HCT116 (cell line): ENCODE measurements around the gene CHSY1. TPM values are rescaled to one million over a fixed set of nuclear protein-coding genes. Genes with fewer than 3 reads are reported as not detected.

Experiments used
- ATAC-seq: fragments of 200-7000 bp; cut with Tn5 transposase; 2 replicates; pipeline ENCODE4 v1.9.1; 2020; ENCODE audit warnings: mild to moderate bottlenecking, moderate library complexity
- BruUV-seq: library from RNA; stranded (reverse); fragments of 400-500 nt; replicated peaks from 2 replicates; lab custom pipeline; 2021; lab: Mats Ljungman, UMichigan
- CTCF ChIA-PET: fragments of 300-600 bp; sonication (Branson Sonifier 250); formaldehyde crosslinking; loops from one replicate; lab custom pipeline; 2021; ENCODE audit warnings: antibody characterized with exemption; lab: Charles Lee
- POLR2A ChIA-PET: fragments of 300-600, 350-600 bp; sonication (Branson Sonifier 250); formaldehyde crosslinking; loops from one replicate; lab custom pipeline; 2021; ENCODE audit warnings: antibody characterized with exemption; lab: Charles Lee
- RAD21 ChIA-PET, 2 experiments: fragments of 300-600 bp; sonication (Branson Sonifier 250); formaldehyde crosslinking; loops; one replicate each; lab custom pipeline; 2023; ENCODE audit warnings: low total read pairs in 2 of 2; ENCODE audit not compliant: uncharacterized antibody in 2 of 2, unreplicated experiment in 2 of 2, low non-redundant PET in 1 of 2; lab: Charles Lee
- DNase-seq: peaks from one replicate; pipeline ENCODE4 v3.0.0-alpha.2; 2010; ENCODE audit warnings: low read depth, low spot score
- H2AFZ ChIP-seq: fragments of 200-600 bp; shearing (Covaris generic), sonication (generic); 2 replicates; pipeline ENCODE4 v1.6.1; 2017; ENCODE audit warnings: low read depth, mixed run types, mixed read lengths, antibody characterized with exemption, low read length; ENCODE audit not compliant: poor library complexity, severe bottlenecking
- H3K27ac ChIP-seq: 2 replicates; pipeline ENCODE4 v1.5.1; 2012; ENCODE audit warnings: low read depth, low read length
- H3K27me3 ChIP-seq: fragments of 200-600 bp; sonication (generic); 2 replicates; pipeline ENCODE4 v1.6.1; 2016; ENCODE audit warnings: mixed run types, low read length, mixed read lengths; ENCODE audit not compliant: insufficient read depth
- H3K36me3 ChIP-seq, 2 experiments: fragments of 200-500 bp in 1 of 2; fragments of 200-600 bp in 1 of 2; sonication (Bioruptor generic) in 1 of 2; sonication (generic) in 1 of 2; 2 replicates each; pipeline versions ENCODE4 v1.5.1 to v1.6.1; 2014 to 2016; ENCODE audit warnings: low read length in 2 of 2, inconsistent platforms in 1 of 2, mixed read lengths in 1 of 2, mixed run types in 1 of 2; ENCODE audit not compliant: insufficient read depth in 2 of 2, control insufficient read depth in 1 of 2
- H3K4me1 ChIP-seq, 2 experiments: fragments of 200-600 bp in 1 of 2; sonication (generic) in 1 of 2; 2 replicates each; pipeline versions ENCODE4 v1.5.1 to v1.6.1; 2012 to 2017; ENCODE audit warnings: low read length in 2 of 2, inconsistent platforms in 1 of 2, mild to moderate bottlenecking in 1 of 2, mixed read lengths in 1 of 2, mixed run types in 1 of 2, moderate library complexity in 1 of 2; ENCODE audit not compliant: insufficient read depth in 2 of 2, control insufficient read depth in 1 of 2
- H3K4me2 ChIP-seq: fragments of 200-600 bp; sonication (generic); 2 replicates; pipeline ENCODE4 v1.6.1; 2017; ENCODE audit warnings: mixed run types, low read length, mixed read lengths
- H3K4me3 ChIP-seq, 2 experiments: fragments of 200-600 bp in 1 of 2; sonication (generic) in 1 of 2; replicated peaks in 1 of 2; 2 replicates each; pipeline ENCODE4 v1.5.1; 2011 to 2016; ENCODE audit warnings: low read length in 2 of 2, control low read depth in 1 of 2, low read depth in 1 of 2, mild to moderate bottlenecking in 1 of 2, mixed read lengths in 1 of 2, mixed run types in 1 of 2
- H3K79me2 ChIP-seq: fragments of 200-600 bp; sonication (generic); 2 replicates; pipeline ENCODE4 v1.6.1; 2017; ENCODE audit warnings: mild to moderate bottlenecking, mixed run types, low read length, moderate library complexity, mixed read lengths; ENCODE audit not compliant: insufficient read depth
- H3K9ac ChIP-seq: fragments of 200-600 bp; sonication (generic); 2 replicates; pipeline ENCODE4 v1.6.1; 2016; ENCODE audit warnings: low read length, mixed read lengths
- H3K9me2 ChIP-seq: fragments of 200-600 bp; sonication (generic), shearing (Covaris generic); 2 replicates; pipeline ENCODE4 v1.6.1; 2017; ENCODE audit warnings: mixed run types, mild to moderate bottlenecking, moderate library complexity; ENCODE audit not compliant: insufficient read depth
- H3K9me3 ChIP-seq, 2 experiments: fragments of 200-500 bp in 1 of 2; fragments of 200-600 bp in 1 of 2; sonication (Bioruptor generic) in 1 of 2; sonication (generic) in 1 of 2; 2 replicates each; pipeline ENCODE4 v1.6.1; 2014 to 2017; ENCODE audit warnings: low read length in 2 of 2, mixed read lengths in 2 of 2, inconsistent platforms in 1 of 2, low read depth in 1 of 2, mild to moderate bottlenecking in 1 of 2, mixed run types in 1 of 2, moderate library complexity in 1 of 2; ENCODE audit not compliant: control insufficient read depth in 1 of 2, insufficient read depth in 1 of 2
- H4K20me1 ChIP-seq: fragments of 200-600 bp; sonication (generic), shearing (Covaris generic); 2 replicates; pipeline ENCODE4 v1.6.1; 2017; ENCODE audit warnings: mixed run types, mild to moderate bottlenecking, moderate library complexity; ENCODE audit not compliant: insufficient read depth
- CEBPB ChIP-seq: IDR thresholded peaks from 2 replicates; pipeline ENCODE4 v1.6.1; 2012; ENCODE audit warnings: low read depth
- EZH2phosphoT487 ChIP-seq: fragments of 200-600 bp; IDR thresholded peaks from 2 replicates; pipeline ENCODE4 v1.6.1; 2018; ENCODE audit warnings: antibody characterized with exemption, borderline replicate concordance
- JUND ChIP-seq: IDR thresholded peaks from 2 replicates; pipeline ENCODE4 v1.6.1; 2012
- MAX ChIP-seq: IDR thresholded peaks from 2 replicates; pipeline ENCODE4 v1.6.1; 2012
- POLR2AphosphoS5 ChIP-seq: IDR thresholded peaks from 2 replicates; pipeline ENCODE4 v1.6.1; 2011; ENCODE audit warnings: mild to moderate bottlenecking, low read depth, low read length, moderate library complexity
- RAD21 ChIP-seq: IDR thresholded peaks from 2 replicates; pipeline ENCODE4 v1.6.1; 2012; ENCODE audit warnings: low read depth, mild to moderate bottlenecking
- SRF ChIP-seq: IDR thresholded peaks from 2 replicates; pipeline ENCODE4 v1.6.1; 2012; ENCODE audit warnings: low read depth
- ZFX ChIP-seq: fragments of 450-650 bp; IDR thresholded peaks from 2 replicates; pipeline ENCODE4 v1.6.1; 2017
- intact Hi-C: fragments of 100-400 bp; cut with micrococcal nuclease; formaldehyde crosslinking; loops from 2 replicates; pipeline ENCODE4 v1.10.0; 2022
- total RNA-seq: library from RNA; stranded (reverse); gene quantifications from one replicate; pipeline ENCODE4 v1.2.1, GENCODE V29; 2021; ENCODE audit not compliant: unreplicated experiment

Gene CHSY1
- total RNA-seq, 1 experiment from 2014 or later: 25.4 TPM

- CTCF ChIA-PET: no interaction called here
- intact Hi-C loops: no loop called here
- H3K9me3 ChIP-seq: no peaks in the 10 kb centered on the region
- H3K27me3 ChIP-seq: no peaks in the 10 kb centered on the region
- TF ChIP-seq SRF (no peak), EZH2phosphoT487 (no peak), JUND (no peak), POLR2AphosphoS5 (no peak), CEBPB (no peak)
- no peak overlapping the region for H3K27ac ChIP-seq
- H3K36me3 ChIP-seq: peaks cover 0 to 2% of the 10 kb centered on the region in 2 experiments; a peak in 1 of 4 replicates
- no peak overlapping the region for H3K4me2 ChIP-seq
- ATAC-seq: no peak
- H3K4me3 ChIP-seq: no peak overlapping the region
- no peak overlapping the region for H3K9ac ChIP-seq
- no peak for DNase-seq
- no peaks in the 10 kb centered on the region for H4K20me1 ChIP-seq
- POLR2A ChIA-PET: no interaction called here
- RAD21 ChIA-PET: no interaction called here
- no peaks in the 10 kb centered on the region for H3K9me2 ChIP-seq
- no peaks in the 10 kb centered on the region for H3K79me2 ChIP-seq
- BruUV-seq: no TSS peak
- no peak overlapping the region for H2AFZ ChIP-seq
- no peaks in the 10 kb centered on the region for H3K4me1 ChIP-seq
These were observed 12.2 kb upstream of the CHSY1 start for GRCh38 chr15:101264011-101264410.

- no peaks in the 10 kb centered on the region for H3K9me2 ChIP-seq
- H3K9me3 ChIP-seq: no peaks in the 10 kb centered on the region
- ATAC-seq: no peak
- no peaks in the 10 kb centered on the region for H3K27me3 ChIP-seq
- H3K4me3 ChIP-seq: no peak overlapping the region
- H3K27ac ChIP-seq: no peak overlapping the region
- H3K9ac ChIP-seq: no peak overlapping the region
- RAD21 ChIA-PET: no interaction called here
- BruUV-seq: no TSS peak
- H3K79me2 ChIP-seq: no peaks in the 10 kb centered on the region
- H3K4me2 ChIP-seq: no peak overlapping the region
- DNase-seq: no peak
- TF ChIP-seq JUND: no peak
- TF ChIP-seq ZFX: no peak
- TF ChIP-seq RAD21: no peak
- TF ChIP-seq MAX: no peak
- intact Hi-C loops: no loop called here
- POLR2A ChIA-PET: no interaction called here
- H3K4me1 ChIP-seq: no peaks in the 10 kb centered on the region
- CTCF ChIA-PET: interaction anchor here (1.6 kb wide), 1 partner anchor 254 kb away, joined by 4 read pairs; no protein-coding TSS in a partner anchor
- no peak overlapping the region for H2AFZ ChIP-seq
- H3K36me3 ChIP-seq: no peaks in the 10 kb centered on the region
- no peaks in the 10 kb centered on the region for H4K20me1 ChIP-seq
These were observed 10.7 kb upstream of the CHSY1 start for GRCh38 chr15:101262551-101262950.
